Measurements from ENCODE around the gene RTP5.

- TF ChIP-seq EZH2 (IDR thresholded peaks at IDR 0.05; ENCODE audit: insufficient read depth, poor library complexity, severe bottlenecking) (no peak), EZH2phosphoT487 (IDR thresholded peaks at IDR 0.05; ENCODE audit: insufficient read depth, low read depth) (no peak)
Measured at GRCh38 chr2:241855888-241856422, 13.6 kb upstream of the RTP5 start.

Data from GM23248 (cell line).